Measurements from ENCODE around the gene UGGT2.
"Not testable (repeated sequence)": the region's sequence is repeated elsewhere in the genome, so short reads cannot be mapped to it uniquely, and the experiment has no call there.

Gene UGGT2

DNA sequence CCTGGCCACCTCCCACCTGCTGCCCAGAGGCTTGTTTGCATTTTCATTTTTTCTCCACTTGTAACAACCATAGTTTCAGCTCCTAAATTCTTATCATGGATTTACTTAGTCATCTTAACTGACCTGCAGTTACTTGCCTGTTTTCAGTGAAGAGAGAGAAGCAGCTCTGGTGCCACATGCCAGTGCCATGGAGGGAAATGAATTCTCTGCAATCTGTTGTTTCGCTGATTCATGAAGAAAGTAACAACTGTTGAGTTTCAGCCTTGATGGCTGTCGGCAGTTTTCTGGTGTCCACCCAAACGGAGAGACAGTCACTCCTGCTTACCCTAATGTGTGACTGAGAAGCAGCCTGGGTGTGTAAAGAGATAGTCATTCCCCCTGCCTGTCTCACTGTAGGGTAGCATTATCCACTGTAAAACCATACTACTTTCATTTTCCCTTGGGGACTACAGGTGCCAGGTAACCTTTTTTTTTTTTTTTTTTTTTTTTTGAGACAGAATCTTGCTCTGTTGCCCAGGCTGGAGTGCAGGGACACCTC lies 260.1 kb downstream of the UGGT2 start:
- no peak for DNase-seq (ENCODE audit: low read depth)

DNA sequence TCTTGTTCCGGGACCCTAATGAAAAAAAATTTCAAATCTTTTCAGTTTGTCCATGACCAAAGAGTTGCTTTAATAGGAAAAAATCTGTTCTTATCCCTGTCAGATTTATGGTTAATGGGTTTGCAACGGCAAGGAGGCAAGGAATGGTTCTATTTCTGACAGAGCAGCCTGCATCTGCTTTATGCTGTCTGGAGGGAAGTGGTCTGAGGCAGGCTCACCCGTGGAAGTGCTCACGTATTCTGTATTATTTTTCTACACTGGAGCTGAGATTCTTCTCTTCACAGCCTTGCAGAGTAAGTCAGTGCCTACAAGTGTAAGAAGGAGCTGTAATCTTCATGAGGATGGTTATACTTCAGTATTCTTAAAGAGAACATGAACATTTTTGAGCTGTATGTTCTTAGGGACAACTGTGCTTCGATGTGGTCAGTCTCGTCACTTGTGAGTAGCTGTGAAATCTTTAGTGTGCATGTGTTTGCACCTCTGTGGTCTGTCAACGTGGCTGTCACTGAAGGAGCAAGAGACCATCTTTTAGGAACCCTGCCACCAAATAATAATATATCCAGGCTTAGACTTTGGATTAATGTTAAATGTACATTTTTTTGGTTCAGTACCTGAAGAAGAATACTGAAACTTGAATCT lies 262.0 kb downstream of the UGGT2 start:
- no peak for DNase-seq (ENCODE audit: low read depth)

DNA sequence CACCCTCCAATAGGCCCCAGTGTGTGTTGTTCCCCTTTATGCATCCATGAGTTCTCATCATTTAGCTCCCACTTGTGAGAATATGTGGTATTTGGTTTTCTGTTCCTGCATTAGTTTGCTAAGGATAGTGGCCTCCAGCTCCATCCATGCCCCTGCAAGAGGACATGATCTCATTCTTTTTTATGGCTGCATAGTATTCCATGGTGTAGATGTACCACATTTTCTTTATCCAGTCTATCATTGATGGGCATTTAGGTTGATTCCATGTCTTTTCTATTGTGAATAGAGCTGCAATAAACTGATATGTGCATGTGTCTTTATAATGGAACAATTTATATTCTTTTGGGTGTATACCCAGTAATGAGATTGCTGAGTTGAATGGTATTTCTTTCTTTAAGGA lies 263.9 kb downstream of the UGGT2 start:
- not testable (repeated sequence) for DNase-seq (ENCODE audit: low read depth)

DNA sequence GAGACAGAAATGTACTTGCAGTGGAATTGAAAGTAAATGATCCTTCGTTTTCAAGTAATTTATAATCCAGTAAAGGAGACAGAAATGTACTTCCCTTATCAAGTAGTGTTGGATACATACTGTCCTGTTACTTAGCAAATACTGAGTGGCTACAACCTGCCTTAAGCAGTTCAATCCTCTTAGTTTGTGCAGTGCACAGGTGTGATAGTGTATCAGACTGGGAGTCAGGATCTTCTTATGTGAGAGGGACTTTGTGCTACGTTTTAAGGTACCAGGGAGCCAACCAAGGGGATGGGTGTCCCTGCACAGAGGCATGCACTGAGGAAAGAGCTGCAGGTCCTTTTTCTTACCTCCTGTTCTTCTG lies 265.1 kb downstream of the UGGT2 start:
- DNase-seq (ENCODE audit: low read depth) = no peak

DNA sequence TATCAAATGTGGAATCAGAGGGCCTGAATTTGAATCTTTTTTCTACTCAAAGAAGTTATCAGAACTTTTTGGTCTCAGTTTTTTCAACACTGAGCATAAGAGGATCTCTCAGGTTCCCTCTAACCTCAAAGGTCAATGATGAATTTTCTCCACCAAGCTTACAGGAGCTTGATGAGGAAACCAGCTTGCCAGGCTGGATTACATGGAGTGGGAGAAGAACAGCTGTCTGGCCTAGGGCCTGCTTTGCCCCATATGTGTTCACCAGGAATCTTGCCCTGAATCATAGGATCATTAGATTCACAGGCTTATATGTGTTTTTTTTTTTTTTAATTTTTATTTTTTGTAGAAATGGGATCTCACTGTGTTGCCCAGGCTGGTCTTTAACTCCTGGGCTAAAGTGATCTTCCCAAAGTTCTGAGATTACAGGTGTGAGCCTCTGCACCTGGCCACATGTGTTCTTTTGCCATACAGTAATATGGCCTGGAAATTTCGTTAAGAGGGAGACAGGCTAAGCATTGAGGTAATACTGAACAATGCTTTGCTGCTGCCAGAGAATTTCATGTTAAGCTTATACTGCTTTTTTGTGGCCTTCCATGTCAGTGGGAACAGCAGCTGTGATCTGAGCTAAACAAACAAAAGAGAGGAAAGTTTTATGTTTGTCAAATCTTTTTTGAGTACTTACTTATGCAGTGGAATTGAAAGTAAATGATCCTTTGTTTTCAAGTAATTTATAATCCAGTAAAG lies 265.7 kb downstream of the UGGT2 start:
- no peak for DNase-seq (ENCODE audit: low read depth)

DNA sequence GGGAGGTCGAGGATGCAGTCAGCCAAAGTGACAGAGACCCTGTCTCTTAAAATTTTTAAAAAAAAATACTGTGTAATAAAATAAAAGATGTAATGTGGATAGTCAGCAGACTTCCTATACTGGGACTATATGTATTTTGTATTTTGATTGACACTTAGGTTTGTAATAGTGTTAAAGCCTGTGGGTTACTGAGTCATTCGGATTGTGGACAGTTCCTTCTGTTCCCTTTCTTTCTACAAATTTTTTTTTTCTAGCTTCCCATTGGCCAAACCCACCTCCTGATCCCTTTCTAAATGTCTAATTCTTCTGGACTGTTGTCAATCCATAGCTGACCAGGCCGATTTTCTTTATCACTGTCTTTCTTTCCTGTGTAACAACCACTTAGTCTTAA lies 268.3 kb downstream of the UGGT2 start:
- DNase-seq (ENCODE audit: low read depth) = no peak

DNA sequence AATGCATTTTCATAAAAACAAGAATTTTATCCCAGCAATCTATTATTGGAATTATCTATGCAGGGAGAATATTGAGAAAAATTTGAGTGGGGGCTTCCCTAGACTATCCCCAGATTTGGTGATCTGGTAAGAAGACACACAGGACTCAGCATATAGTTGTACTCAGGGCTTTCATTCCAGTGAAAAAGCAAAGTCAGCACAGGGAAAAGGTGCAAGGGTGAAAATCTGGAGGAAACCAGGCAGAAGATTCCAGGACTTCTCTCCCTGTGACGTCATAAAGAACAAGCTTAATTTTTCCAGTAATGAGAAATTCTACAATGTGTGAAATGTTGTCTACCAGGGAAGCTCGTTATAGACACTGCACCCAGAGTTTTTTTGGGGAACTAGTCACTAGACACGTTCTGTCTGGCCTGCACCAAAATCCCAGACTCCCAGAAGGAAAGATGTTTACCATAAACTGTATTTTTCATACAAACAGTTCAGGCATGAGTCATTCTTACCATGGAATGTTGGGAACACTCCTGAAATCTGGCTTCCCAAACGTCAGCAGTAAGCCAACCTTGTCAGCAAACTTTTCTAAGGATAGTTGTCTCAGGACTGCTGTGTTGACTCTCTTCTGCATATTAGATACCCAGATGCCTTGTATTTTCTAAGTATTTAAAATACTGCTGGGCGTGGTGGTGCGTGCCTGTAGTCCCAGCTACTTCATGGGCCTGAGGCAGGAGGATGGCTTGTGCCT lies 268.9 kb downstream of the UGGT2 start:
- no peak for DNase-seq (ENCODE audit: low read depth)

GRCh38 chr13:95783747-95784146 lies 269.5 kb downstream of the UGGT2 start:
- no peak for DNase-seq (ENCODE audit: low read depth)

DNA sequence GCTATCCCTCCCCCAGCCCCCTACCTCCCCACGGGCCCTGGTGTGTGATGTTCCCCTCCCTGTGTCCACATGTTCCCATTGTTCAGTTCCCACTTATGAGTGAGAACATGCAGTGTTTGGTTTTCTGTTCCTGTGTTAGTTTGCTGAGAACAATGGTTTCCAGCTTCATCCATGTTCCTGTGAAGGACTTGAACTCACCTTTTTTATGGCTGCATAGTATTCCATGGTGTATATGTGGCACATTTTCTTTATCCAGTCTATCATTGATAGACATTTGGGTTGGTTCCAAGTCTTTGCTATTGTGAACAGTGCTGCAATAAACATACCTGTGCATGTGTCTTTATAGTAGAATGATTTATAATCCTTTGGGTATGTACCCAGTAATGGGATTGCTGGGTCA lies 271.3 kb downstream of the UGGT2 start:
- DNase-seq (ENCODE audit: low read depth) = not testable (repeated sequence)

GRCh38 chr13:95781016-95781415 lies 272.2 kb downstream of the UGGT2 start:
- no peak for DNase-seq (ENCODE audit: low read depth)

GRCh38 chr13:95779522-95779921 lies 273.7 kb downstream of the UGGT2 start:
- DNase-seq (ENCODE audit: low read depth) = no peak

DNA sequence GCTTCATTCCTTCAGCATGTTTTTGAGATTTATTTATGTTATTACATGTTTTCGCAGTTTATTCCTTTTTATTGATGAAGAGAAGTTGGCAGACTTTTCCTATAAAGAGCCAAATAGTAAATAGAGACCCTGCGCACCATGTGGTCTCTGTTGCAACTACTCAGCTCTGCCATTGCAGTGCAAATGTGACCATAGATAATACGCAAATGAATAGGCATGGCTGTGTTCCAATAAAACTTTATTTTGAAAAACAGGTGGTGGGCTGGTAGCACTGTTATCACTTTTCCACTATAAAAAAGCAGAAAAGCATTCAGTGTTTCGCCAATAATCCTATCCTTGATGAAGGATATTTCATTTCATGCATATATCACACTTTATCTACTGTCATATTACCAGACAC lies 281.3 kb downstream of the UGGT2 start:
- no peak for DNase-seq (ENCODE audit: low read depth)

DNA sequence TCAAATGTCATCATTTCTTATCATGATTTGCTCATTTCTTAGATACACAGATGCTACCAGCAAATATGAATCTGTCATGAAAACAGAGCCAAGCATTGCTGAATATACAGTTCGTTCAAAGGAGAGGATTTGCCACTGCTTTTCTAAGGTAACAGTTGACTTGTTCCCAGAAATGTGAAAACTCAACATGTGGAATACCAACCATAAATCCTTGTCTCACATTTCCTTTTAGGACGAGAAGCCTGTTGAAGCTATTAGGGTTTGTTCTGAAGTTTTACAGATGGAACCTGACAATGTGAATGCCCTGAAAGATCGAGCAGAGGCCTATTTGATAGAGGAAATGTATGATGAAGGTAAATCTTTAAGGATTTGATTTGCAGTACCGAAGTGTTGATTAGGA lies 289.6 kb downstream of the UGGT2 start:
- no peak for DNase-seq (ENCODE audit: low read depth)

DNA sequence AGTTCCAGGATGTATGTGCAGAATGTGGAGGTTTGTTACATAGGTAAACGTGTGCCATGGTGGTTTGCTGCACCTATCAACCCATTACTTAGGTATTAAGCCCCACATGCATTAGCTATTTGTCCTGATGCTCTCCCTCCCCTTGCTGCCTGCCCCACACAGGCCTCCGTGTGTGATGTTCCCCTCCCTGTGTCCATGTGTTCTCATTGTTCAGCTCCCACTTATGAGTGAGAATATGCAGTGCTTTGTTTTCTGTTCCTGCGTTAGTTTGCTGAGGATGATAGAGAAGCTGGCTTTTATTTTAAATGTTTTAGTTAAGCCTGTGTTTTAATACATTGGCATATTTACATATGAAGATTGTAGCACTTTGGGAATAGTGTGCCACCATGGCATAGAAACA lies 290.6 kb downstream of the UGGT2 start:
- not testable (repeated sequence) for DNase-seq (ENCODE audit: low read depth)

DNA sequence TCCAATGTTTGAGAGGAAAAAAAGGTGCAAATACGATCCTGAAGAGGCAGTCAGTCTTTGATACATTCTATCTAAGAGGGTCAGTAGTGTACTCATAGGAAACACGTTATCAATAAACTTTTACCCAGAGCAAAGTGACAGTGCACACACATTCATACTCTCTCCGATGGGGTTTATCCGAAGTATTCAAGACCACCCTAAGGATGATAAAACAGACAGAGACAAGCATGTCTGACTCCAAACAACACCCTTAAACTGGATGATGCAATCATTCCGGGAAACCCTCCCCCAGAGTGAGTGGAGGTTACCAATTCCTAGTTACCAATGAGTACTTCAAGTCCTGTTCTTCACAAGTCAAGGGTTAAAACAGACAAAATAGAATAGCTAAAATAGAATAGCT lies 297.1 kb downstream of the UGGT2 start:
- no peak for DNase-seq (ENCODE audit: low read depth)

- no peak for DNase-seq (ENCODE audit: low read depth)
Observed at GRCh38 chr13:95754069-95754468, 299.1 kb downstream of the UGGT2 start.

GRCh38 chr13:95752677-95753076 lies 300.5 kb downstream of the UGGT2 start:
- no peak for DNase-seq (ENCODE audit: low read depth)

Measured in stimulated activated CD8-positive, alpha-beta memory T cell treated with anti-CD3 and anti-CD28 coated beads, Interleukin-15, amount 100 ng/mL, for 24 hours (primary cell).